ENCODE results near the gene CANX.

DNA sequence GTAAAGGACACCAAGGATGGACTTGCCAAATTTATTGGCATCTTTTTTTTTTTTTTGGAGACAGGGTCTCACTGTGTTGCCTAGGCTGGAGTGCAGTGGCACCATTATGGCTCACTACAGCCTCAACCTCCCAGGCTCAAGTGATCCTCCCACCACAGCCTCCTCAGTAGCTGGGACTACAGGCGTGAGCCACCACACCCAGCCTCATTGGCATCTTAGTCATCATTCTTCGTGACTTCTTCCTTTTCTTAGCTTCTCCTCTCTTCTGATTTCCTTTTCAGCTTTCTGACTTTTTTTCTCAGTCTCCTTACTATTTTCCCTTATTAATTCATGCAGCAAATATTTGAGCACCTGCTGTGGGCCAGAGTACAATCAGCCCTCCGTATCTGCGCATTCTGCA lies 40.0 kb downstream of the CANX start:
- no peak for TF ChIP-seq EZH2 (IDR thresholded peaks at IDR 0.05)
- TF ChIP-seq POLR2AphosphoS5 (IDR thresholded peaks at IDR 0.05; ENCODE audit: borderline replicate concordance, low read depth, low read length), result no peak

Measured in SK-N-MC (cell line).